HEK293T (cell line): ENCODE measurements around the gene NUBP1.
"Not testable (repeated sequence)": the region's sequence is repeated elsewhere in the genome, so short reads cannot be mapped to it uniquely, and the experiment has no call there.

ENCODE experiments used
- CTCF ChIA-PET: fragments of 350-600 bp; formaldehyde crosslinking; extraction: SDS; loops from one replicate; lab custom pipeline; 2021; ENCODE audit warnings: antibody characterized with exemption, inconsistent platforms; lab: Yijun Ruan, JAX
- POLR2A ChIA-PET: fragments of 350-600 bp; formaldehyde crosslinking; extraction: SDS; loops from one replicate; lab custom pipeline; 2020; ENCODE audit warnings: antibody characterized with exemption, inconsistent platforms; lab: Yijun Ruan, JAX
- DNase-seq: peaks from one replicate; pipeline ENCODE4 v3.0.0; 2012; ENCODE audit warnings: mixed read lengths; ENCODE audit errors: extremely low spot score
- ARNT ChIP-seq: fragments of 450-650 bp; IDR thresholded peaks from 2 replicates; pipeline ENCODE4 v1.6.1; 2017; ENCODE audit warnings: mild to moderate bottlenecking
- BHLHE40 ChIP-seq: fragments of 450-650 bp; IDR thresholded peaks from 2 replicates; pipeline ENCODE4 v1.6.1; 2016; ENCODE audit warnings: mild to moderate bottlenecking, moderate library complexity, borderline replicate concordance
- CTBP1 ChIP-seq: fragments of 450-650 bp; IDR thresholded peaks from 2 replicates; pipeline ENCODE4 v1.6.1; 2016; ENCODE audit warnings: borderline replicate concordance
- ELF4 ChIP-seq: fragments of 450-650 bp; IDR thresholded peaks from 2 replicates; pipeline ENCODE4 v1.6.1; 2017; ENCODE audit warnings: antibody characterized with exemption
- FOXA1 ChIP-seq: fragments of 450-650 bp; IDR thresholded peaks from 2 replicates; pipeline ENCODE4 v1.6.1; 2016; ENCODE audit warnings: mild to moderate bottlenecking
- FOXK2 ChIP-seq: fragments of 450-650 bp; IDR thresholded peaks from 2 replicates; pipeline ENCODE4 v1.6.1; 2016; ENCODE audit warnings: mild to moderate bottlenecking
- FOXM1 ChIP-seq: fragments of 450-650 bp; IDR thresholded peaks from 2 replicates; pipeline ENCODE4 v1.6.1; 2017; ENCODE audit warnings: mild to moderate bottlenecking, borderline replicate concordance
- HDGF ChIP-seq: fragments of 450-650 bp; IDR thresholded peaks from 2 replicates; pipeline ENCODE4 v1.6.1; 2017; ENCODE audit warnings: antibody characterized with exemption, borderline replicate concordance
- L3MBTL2 ChIP-seq: fragments of 450-650 bp; conservative IDR thresholded peaks from 2 replicates; pipeline ENCODE4 v1.6.1; 2016; ENCODE audit warnings: mild to moderate bottlenecking
- LEF1 ChIP-seq: fragments of 450-650 bp; IDR thresholded peaks from 2 replicates; pipeline ENCODE4 v1.6.1; 2017; ENCODE audit warnings: mild to moderate bottlenecking, borderline replicate concordance
- NFRKB ChIP-seq: fragments of 450-650 bp; IDR thresholded peaks from 2 replicates; pipeline ENCODE4 v1.6.1; 2016; ENCODE audit warnings: mild to moderate bottlenecking, moderate library complexity
- SP1 ChIP-seq: fragments of 450-650 bp; IDR thresholded peaks from 2 replicates; pipeline ENCODE4 v1.6.1; 2017
- SUZ12 ChIP-seq: fragments of 450-650 bp; IDR thresholded peaks from 2 replicates; pipeline ENCODE4 v1.6.1; 2016; ENCODE audit warnings: mild to moderate bottlenecking
- TARDBP ChIP-seq: fragments of 450-650 bp; IDR thresholded peaks from 2 replicates; pipeline ENCODE4 v1.6.1; 2016
- ZNF384 ChIP-seq: fragments of 450-650 bp; IDR thresholded peaks from 2 replicates; pipeline ENCODE4 v1.6.1; 2016
- TF ChIP-seq, protein P1 (sequence below): fragments of 450-650 bp; IDR thresholded peaks from 2 replicates; pipeline ENCODE4 v1.6.1; 2016

NUBP1 gene

DNA sequence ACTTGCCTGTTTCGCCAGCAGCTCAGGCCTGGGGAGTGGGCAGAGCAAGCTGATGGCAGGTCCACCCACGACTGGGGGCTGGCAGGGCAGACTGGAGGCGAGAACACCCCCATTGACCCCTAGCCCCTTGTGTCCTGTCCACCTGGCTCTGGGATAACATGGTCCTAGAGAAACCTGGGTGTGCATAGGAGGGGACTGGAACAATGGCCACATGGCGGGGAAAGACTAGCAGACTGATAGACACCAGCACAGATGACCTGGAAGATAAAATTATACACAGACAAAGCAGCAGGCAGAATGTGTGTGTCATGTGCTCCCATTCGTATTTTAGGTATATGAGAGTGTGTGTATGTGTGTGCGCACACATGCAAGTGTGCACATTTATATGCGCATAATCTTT lies 23.5 kb downstream of the NUBP1 start:
- CTCF ChIA-PET: no interaction called here
- DNase-seq: no peak
- POLR2A ChIA-PET: no interaction called here

DNA sequence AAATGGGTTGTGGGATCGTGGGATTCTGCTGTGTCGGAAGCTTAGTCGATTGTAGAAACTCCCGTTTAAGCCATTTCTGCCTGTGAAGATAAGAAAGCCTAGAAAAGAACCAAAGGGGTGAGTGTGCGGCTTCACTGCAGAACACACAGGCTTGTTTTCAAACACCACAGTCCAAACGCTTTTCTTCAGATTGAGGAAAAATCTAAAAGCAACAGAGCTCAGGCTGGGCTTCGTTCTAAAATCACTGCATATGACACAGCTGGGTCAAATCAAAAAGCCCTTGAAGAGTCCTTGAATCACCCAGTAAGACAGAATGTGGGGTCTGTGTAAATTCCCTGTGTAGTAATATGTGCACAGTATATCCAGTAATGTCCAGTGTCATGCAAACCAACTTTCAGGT lies 25.7 kb downstream of the NUBP1 start:
- no peak for DNase-seq
- no peak for TF ChIP-seq LEF1
- no peak for TF ChIP-seq FOXA1
- TF ChIP-seq CTBP1: no peak
- no peak for TF ChIP-seq NFRKB
- TF ChIP-seq BHLHE40: no peak
- TF ChIP-seq ELF4: no peak
- TF ChIP-seq, protein P1, sequence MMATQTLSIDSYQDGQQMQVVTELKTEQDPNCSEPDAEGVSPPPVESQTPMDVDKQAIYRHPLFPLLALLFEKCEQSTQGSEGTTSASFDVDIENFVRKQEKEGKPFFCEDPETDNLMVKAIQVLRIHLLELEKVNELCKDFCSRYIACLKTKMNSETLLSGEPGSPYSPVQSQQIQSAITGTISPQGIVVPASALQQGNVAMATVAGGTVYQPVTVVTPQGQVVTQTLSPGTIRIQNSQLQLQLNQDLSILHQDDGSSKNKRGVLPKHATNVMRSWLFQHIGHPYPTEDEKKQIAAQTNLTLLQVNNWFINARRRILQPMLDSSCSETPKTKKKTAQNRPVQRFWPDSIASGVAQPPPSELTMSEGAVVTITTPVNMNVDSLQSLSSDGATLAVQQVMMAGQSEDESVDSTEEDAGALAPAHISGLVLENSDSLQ: no peak
- TF ChIP-seq HDGF: no peak
- no peak for TF ChIP-seq SUZ12
- no peak for TF ChIP-seq FOXM1
- TF ChIP-seq FOXK2: no peak
- no peak for TF ChIP-seq SP1
- TF ChIP-seq L3MBTL2: no peak
- no peak for TF ChIP-seq ZNF384
- TF ChIP-seq ARNT: no peak
- no peak for TF ChIP-seq TARDBP
- ChIA-PET POLR2A (interaction anchor here (0.7 kb wide), 1 partner anchor 25 kb away, joined by 3 read pairs; the partner anchor contains the start of gene NUBP1), CTCF (no interaction called here)

More for the DNA sequence above, 23.5 kb downstream of the NUBP1 start:
- TF ChIP-seq ZNF384: no peak
- TF ChIP-seq, protein P1: no peak

DNA sequence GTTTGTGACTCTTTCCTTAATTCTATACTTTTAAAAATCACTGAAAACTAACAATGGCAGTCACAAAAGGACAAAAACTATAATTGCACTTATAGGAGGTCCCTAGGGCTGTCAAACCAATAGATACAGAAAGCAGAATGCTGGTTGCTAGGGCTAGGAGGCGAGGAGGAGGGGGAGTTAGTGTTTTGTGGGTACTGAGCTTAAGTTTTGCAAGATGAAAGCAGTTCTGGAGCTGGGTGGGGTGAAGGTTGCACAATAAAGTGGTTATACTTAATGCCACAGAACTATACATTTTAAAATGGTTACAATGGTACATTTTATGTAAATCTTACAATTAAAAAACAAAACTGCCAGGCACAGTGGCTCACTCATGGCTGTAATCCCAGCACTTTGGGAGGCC lies 27.3 kb downstream of the NUBP1 start:
- TF ChIP-seq HDGF (no peak), ZNF384 (no peak), FOXM1 (no peak), CTBP1 (no peak), BHLHE40 (no peak), ARNT (no peak), L3MBTL2 (no peak), LEF1 (no peak), TARDBP (no peak), SP1 (no peak), FOXK2 (no peak), NFRKB (no peak), FOXA1 (no peak), ELF4 (no peak), SUZ12 (no peak)
- TF ChIP-seq, protein P1: no peak
- ChIA-PET CTCF (no interaction called here), POLR2A (no interaction called here)
- no peak for DNase-seq

DNA sequence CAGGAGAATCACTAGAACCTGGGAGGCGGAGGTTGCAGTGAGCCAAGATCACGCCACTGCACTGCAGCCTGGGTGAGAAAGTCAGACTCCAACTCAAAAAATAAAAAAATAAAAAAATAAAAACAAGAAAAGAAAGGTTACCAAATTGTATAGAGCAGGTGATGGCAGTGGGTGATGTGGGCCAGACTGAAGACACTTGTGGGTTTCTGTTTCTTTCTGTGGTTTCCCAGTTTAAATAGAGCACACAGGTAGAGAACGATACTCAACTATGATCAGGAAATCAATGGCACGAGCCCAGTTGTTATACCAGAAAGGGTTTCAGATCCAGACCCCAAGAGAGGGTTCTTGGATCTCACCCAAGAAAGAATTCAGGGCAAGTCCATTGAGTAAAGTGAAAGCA lies 32.6 kb downstream of the NUBP1 start:
- DNase-seq: no peak
- ChIA-PET CTCF (no interaction called here), POLR2A (no interaction called here)
- TF ChIP-seq BHLHE40: no peak
- no peak for TF ChIP-seq L3MBTL2
- TF ChIP-seq LEF1: no peak
- TF ChIP-seq NFRKB: no peak
- no peak for TF ChIP-seq ZNF384
- TF ChIP-seq ARNT: no peak
- TF ChIP-seq SP1: no peak
- TF ChIP-seq, protein P1: no peak
- no peak for TF ChIP-seq HDGF
- no peak for TF ChIP-seq FOXK2
- TF ChIP-seq CTBP1: no peak
- no peak for TF ChIP-seq ELF4
- TF ChIP-seq FOXM1: no peak
- TF ChIP-seq SUZ12: no peak
- no peak for TF ChIP-seq FOXA1
- no peak for TF ChIP-seq TARDBP

DNA sequence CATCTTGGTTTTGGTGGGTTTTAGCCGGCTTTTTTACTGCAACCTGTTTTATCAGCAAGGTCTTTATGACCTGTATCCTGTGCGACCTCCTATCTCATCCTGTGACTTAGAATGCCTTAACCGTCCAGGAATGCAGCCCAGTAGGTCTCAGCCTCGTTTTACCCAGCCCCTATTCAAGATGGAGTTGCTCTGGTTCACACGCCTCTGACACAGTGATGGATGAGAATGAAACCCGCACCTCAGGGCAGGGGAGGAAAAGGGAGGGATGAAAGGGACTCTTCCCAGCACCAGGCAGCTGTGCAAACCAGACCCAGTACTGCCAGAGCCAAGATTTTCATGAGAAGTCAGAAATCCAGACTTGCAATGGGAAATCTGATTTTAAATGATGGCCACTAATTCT lies 33.3 kb downstream of the NUBP1 start:
- CTCF ChIA-PET, DNase-seq, POLR2A ChIA-PET: not testable (repeated sequence)

DNA sequence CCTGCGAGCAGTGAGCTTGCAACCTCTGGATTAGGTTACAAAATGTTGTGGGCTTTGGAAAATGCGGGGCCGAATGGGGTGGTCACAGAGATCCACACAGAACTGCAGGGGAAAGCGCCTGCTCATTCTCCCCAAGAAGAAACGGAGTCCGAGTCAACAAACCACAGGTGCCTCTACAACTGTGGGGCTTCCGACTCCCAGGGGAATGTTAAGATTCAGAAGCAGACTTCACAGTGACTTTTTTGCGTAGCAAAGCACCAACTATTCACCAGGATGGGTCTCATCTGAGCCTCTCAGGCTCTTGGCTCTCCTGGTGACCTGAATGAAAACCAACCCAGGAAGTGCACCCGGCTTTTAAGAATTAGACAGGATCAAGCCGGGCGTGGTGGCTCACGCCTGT lies 33.7 kb downstream of the NUBP1 start:
- TF ChIP-seq ELF4 (no peak), LEF1 (no peak), FOXK2 (no peak), TARDBP (no peak), BHLHE40 (no peak), L3MBTL2 (no peak), CTBP1 (no peak)
- DNase-seq: no peak
- ChIA-PET POLR2A (interaction anchor here (0.6 kb wide), 1 partner anchor 250 kb away, joined by 3 read pairs; no protein-coding TSS in a partner anchor), CTCF (no interaction called here)

DNA sequence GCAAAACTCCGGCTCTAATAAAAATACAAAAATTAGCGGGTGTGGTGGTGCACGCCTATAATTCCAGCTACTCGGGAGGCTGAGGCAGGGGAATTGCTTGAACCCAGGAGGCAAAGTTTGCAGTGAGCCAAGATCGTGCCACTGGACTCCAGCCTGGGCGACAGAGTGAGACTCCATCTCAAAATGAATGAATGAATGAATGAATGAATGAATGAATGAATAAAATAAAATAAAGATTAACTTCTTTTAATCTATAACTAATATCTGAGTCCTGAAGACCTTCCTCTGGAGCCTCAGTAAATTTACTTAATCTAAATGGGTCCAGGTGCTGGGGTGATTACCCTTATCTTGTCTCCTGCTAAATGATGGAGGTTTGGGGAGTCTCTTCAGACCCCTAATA lies 36.3 kb downstream of the NUBP1 start:
- DNase-seq, CTCF ChIA-PET, POLR2A ChIA-PET: not testable (repeated sequence)
